Activated naive CD8-positive, alpha-beta T cell treated with anti-CD3 and anti-CD28 coated beads for 36 hours (primary cell): ENCODE data around the gene RFX3. TPM values are rescaled to one million over a fixed set of nuclear protein-coding genes. Genes with fewer than 3 reads are reported as not detected.

Source experiments
- DNase-seq: peaks from one replicate; pipeline ENCODE4 v3.0.0; 2021
- H3K27ac Mint-ChIP-seq: one replicate; pipeline ENCODE4 v1.8.0; 2022; ENCODE audit warnings: mild to moderate bottlenecking, moderate library complexity, mixed read lengths
- H3K27me3 Mint-ChIP-seq: one replicate; pipeline ENCODE4 v1.8.0; 2022; ENCODE audit warnings: mild to moderate bottlenecking, mixed read lengths
- H3K36me3 Mint-ChIP-seq: one replicate; pipeline ENCODE4 v1.8.0; 2021; ENCODE audit warnings: mild to moderate bottlenecking, mixed read lengths
- H3K4me1 Mint-ChIP-seq: one replicate; pipeline ENCODE4 v1.8.0; 2021; ENCODE audit warnings: mixed read lengths
- H3K4me3 Mint-ChIP-seq: one replicate; pipeline ENCODE4 v1.8.0; 2022; ENCODE audit warnings: mild to moderate bottlenecking, moderate library complexity, mixed read lengths
- H3K9me3 Mint-ChIP-seq: one replicate; pipeline ENCODE4 v1.8.0; 2022; ENCODE audit warnings: mixed read lengths
- total RNA-seq, 2 experiments: library from RNA; stranded (reverse); gene quantifications; one replicate each; pipeline ENCODE4 v1.2.3, GENCODE V29; 2021

RFX3 gene
- total RNA-seq, 2 experiments from 2014 or later: 10.1 to 10.4 TPM

GRCh38 chr9:3525096-3525835 lies 535 bp downstream of the RFX3 start:
- H3K9me3 Mint-ChIP-seq: peaks cover 4% of the 10 kb centered on the region
- H3K27ac Mint-ChIP-seq: peak overlapping the region; percentile 99
- peaks cover 37% of the 10 kb centered on the region for H3K4me1 Mint-ChIP-seq
- DNase-seq: no peak
- no peaks in the 10 kb centered on the region for H3K27me3 Mint-ChIP-seq
- peak overlapping the region; percentile 94 for H3K4me3 Mint-ChIP-seq
- peaks cover 9% of the 10 kb centered on the region for H3K36me3 Mint-ChIP-seq

- Mint-ChIP-seq H3K4me3 (peak overlapping the region; percentile 34), H3K4me1 (peaks cover 28% of the 10 kb centered on the region), H3K9me3 (no peaks in the 10 kb centered on the region), H3K36me3 (peaks cover 13% of the 10 kb centered on the region), H3K27ac (no peak overlapping the region), H3K27me3 (no peaks in the 10 kb centered on the region)
- no peak for DNase-seq
These were observed 3.8 kb downstream of the RFX3 start for GRCh38 chr9:3521966-3522365.

DNA sequence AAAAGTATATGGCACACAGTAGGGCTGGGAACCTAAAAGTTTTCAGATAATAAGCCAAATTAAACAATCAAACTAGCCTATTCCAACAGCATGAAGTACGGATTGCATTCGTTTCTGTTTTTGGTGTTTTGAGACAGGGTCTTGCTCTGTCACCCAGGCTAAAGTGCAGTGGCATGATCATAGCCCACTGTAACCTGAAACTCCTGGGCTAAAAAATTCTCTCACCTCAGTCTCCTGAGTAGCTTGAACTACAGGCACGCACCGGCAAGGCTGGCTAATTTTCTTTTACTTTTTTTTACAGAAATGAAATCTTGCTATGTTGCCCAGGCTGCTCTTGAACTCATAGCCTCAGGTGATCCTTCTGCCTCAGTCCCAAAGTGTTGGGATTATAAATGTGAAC lies 5.2 kb downstream of the RFX3 start:
- H3K27ac Mint-ChIP-seq: no peak overlapping the region
- H3K4me1 Mint-ChIP-seq: peaks cover 31% of the 10 kb centered on the region
- no peaks in the 10 kb centered on the region for H3K9me3 Mint-ChIP-seq
- H3K4me3 Mint-ChIP-seq: no peak overlapping the region
- H3K36me3 Mint-ChIP-seq: peaks cover 17% of the 10 kb centered on the region
- H3K27me3 Mint-ChIP-seq: no peaks in the 10 kb centered on the region
- no peak for DNase-seq

DNA sequence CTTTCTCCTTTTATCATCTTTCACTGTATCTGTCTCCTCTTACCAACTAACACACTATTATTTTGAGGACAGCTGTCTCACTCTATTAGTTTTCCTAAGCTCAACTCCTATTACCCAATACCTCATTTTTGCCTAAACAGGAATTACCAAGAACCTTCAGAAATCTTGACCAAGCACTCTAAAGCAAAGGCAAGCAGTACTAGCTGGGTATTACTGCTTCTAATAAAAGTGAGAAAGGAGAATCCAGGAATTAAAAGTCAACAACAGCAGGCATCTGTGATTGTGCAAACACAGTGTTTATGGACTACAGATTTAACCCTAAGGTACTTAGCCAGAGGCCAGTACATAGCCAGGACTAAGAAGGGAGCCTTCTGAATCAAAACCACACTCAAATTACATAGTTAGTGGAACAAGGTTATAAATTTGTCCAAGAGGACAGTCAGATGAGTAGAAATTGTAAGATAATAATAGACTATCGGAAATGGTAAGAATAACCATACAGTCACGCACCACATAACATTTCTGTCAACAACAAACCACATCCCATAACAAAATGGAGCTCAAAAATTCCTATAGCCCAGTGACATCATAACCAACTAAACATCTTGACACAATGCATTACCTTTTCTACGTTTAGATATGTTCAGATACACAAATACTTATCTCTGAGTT lies 8.3 kb downstream of the RFX3 start:
- no peak for DNase-seq
- H3K4me1 Mint-ChIP-seq: peaks cover 33% of the 10 kb centered on the region
- H3K4me3 Mint-ChIP-seq: no peak overlapping the region
- H3K27ac Mint-ChIP-seq: no peak overlapping the region
- no peaks in the 10 kb centered on the region for H3K27me3 Mint-ChIP-seq
- peaks cover 21% of the 10 kb centered on the region for H3K36me3 Mint-ChIP-seq
- no peaks in the 10 kb centered on the region for H3K9me3 Mint-ChIP-seq

DNA sequence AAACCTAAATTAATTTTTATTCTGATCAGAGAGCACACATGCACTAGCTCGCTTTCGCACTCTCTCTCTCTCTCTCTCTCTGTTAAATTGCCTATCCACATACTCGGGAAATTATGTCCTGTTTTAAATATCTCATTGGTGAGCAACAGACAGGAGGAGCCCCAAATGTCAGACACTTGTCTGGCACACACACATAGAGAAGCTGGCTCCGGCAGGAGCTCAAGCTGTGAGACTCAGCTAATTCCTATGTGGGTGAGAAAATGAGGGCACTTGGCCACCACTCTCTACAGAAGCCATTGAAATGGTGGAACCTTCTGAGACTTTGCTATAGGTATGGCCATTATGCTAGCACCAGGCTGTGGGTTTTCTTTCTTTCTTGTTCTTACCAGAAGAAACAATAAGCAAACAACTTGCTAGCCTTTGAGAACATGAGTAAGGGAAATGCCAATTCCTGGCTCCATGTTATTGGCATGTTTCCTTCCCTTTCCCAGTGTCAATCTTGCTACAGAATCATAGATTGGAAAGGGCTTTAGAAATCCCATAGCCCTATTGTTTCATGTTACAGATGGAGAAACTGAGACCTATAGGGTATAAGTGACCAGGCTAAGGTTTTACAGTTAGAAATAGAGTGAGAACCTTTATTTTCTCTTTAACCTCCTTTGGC lies 9.0 kb downstream of the RFX3 start:
- Mint-ChIP-seq H3K9me3 (no peaks in the 10 kb centered on the region), H3K4me3 (no peak overlapping the region), H3K4me1 (peaks cover 27% of the 10 kb centered on the region), H3K27me3 (no peaks in the 10 kb centered on the region), H3K36me3 (peaks cover 21% of the 10 kb centered on the region), H3K27ac (no peak overlapping the region)
- DNase-seq: no peak

DNA sequence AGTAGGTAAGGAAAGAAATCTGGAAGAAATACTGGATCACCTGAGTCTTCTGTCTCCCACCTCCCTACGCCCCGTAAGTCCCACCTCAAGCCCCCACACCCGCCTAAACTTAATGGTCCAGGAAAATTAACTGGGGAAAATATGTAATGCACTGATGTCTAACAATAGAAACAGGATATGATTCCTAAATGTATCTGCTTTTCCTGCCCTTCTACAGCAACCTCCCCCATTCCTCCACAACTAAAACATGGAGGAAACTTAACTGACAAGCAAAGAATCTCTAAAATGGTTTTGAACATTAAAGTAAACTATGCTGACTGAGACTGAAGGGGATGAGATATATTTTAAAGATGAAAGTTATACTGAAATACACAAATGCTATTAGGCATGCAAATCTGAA lies 10.4 kb downstream of the RFX3 start:
- no peaks in the 10 kb centered on the region for H3K27me3 Mint-ChIP-seq
- H3K9me3 Mint-ChIP-seq: no peaks in the 10 kb centered on the region
- H3K4me3 Mint-ChIP-seq: no peak overlapping the region
- peaks cover 25% of the 10 kb centered on the region for H3K36me3 Mint-ChIP-seq
- H3K27ac Mint-ChIP-seq: no peak overlapping the region
- DNase-seq: no peak
- H3K4me1 Mint-ChIP-seq: peaks cover 31% of the 10 kb centered on the region

DNA sequence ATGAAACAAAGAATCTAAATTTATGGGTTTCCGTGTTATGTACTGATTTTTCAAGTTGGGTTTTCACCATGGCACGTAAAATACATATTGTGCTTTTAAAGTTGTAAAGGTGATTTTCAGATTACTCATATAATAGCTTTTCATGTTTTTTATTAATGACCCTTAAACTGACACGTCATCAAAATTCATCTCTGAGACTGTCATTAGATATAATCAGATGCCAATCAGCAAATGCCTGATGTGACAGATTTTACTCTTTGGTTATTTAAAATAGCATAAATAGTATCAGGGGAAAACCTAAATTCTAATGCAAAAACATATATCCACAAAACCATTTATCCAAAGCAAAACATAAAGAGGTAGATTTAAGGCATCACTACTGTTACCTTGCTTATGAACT lies 11.0 kb downstream of the RFX3 start:
- H3K4me3 Mint-ChIP-seq: no peak overlapping the region
- H3K9me3 Mint-ChIP-seq: no peaks in the 10 kb centered on the region
- peaks cover 34% of the 10 kb centered on the region for H3K4me1 Mint-ChIP-seq
- no peak for DNase-seq
- no peaks in the 10 kb centered on the region for H3K27me3 Mint-ChIP-seq
- peaks cover 28% of the 10 kb centered on the region for H3K36me3 Mint-ChIP-seq
- no peak overlapping the region for H3K27ac Mint-ChIP-seq

DNA sequence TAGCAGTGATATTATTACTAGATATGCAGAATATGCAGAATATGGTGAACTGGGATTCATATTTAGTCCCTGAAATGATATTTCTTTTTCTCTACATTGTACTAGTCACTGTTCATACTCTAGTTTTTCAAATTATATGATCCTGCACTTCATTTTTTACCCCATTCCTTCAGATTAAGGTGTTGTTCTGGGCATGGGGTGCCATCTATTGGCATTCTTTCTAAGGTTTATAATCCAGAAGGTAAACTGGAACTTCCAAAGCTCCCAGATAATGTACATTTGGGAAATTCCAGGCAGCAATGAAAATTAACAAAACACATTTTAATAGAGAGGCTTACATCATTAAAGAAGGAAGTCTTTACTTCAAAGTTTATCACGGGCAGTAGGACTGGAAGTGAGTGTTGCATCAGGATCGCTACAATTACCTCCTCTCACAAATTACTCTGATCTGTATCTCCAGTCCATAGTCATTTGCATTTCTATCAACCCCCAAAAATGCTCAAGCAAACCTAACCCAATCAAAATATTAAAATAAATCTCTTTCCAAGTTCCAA lies 12.5 kb downstream of the RFX3 start:
- peaks cover 42% of the 10 kb centered on the region for H3K4me1 Mint-ChIP-seq
- H3K36me3 Mint-ChIP-seq: peaks cover 31% of the 10 kb centered on the region
- no peaks in the 10 kb centered on the region for H3K27me3 Mint-ChIP-seq

DNA sequence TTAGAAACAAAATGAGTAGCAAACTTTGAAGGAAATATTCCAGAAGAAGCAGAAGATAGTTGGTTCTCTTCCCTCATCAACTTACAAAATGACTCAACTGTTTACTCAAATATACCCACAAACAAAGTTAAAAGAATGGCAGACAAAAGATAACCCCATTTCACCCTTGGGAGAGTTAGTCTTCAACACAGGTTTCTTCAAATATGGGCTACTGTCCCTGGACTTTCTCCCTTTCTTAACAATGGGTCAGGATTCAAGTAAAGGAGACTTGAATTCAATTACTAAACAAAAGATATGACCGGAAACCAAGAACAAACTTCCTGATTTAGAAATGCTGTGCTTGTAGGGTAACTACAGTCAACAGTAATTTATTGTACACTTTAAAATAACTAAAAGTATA lies 14.2 kb downstream of the RFX3 start:
- Mint-ChIP-seq H3K36me3 (peaks cover 22% of the 10 kb centered on the region), H3K27me3 (no peaks in the 10 kb centered on the region), H3K9me3 (no peaks in the 10 kb centered on the region), H3K4me3 (no peak overlapping the region), H3K27ac (no peak overlapping the region), H3K4me1 (peaks cover 51% of the 10 kb centered on the region)
- DNase-seq: no peak

More for the DNA sequence above, 12.5 kb downstream of the RFX3 start:
- DNase-seq: no peak
- Mint-ChIP-seq H3K4me3 (no peak overlapping the region), H3K9me3 (no peaks in the 10 kb centered on the region), H3K27ac (no peak overlapping the region)

- Mint-ChIP-seq H3K4me1 (peaks cover 51% of the 10 kb centered on the region), H3K27me3 (no peaks in the 10 kb centered on the region)
- no peak for DNase-seq
These were observed 15.0 kb downstream of the RFX3 start for GRCh38 chr9:3510796-3511195.

DNA sequence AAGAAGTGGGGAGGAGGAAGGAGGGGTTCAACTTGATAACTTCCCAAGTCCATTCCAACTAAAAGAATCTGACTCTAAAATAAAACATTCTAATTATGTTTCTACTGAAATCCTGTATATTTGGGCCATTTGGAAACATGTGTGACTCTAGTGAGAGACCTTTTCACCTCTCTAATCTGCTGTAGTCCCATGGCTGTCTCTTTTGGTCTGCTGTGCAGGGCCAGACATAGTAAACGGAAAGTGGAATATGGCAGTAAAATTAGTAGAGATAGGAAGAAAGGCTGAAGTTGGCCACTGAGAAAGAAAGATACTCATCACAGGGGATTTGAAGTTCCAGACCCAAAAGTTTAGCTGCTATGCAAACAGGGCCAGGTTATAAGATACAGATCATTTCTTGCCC lies 15.9 kb downstream of the RFX3 start:
- H3K36me3 Mint-ChIP-seq: peaks cover 25% of the 10 kb centered on the region
- peak overlapping the region; percentile 39 for H3K27ac Mint-ChIP-seq
- H3K9me3 Mint-ChIP-seq: peaks cover 1% of the 10 kb centered on the region
- no peak for DNase-seq
- H3K4me3 Mint-ChIP-seq: no peak overlapping the region
- H3K4me1 Mint-ChIP-seq: peaks cover 50% of the 10 kb centered on the region
- H3K27me3 Mint-ChIP-seq: no peaks in the 10 kb centered on the region

More at GRCh38 chr9:3510796-3511195, 15.0 kb downstream of the RFX3 start:
- Mint-ChIP-seq H3K27ac (no peak overlapping the region), H3K36me3 (peaks cover 23% of the 10 kb centered on the region), H3K4me3 (no peak overlapping the region), H3K9me3 (no peaks in the 10 kb centered on the region)

DNA sequence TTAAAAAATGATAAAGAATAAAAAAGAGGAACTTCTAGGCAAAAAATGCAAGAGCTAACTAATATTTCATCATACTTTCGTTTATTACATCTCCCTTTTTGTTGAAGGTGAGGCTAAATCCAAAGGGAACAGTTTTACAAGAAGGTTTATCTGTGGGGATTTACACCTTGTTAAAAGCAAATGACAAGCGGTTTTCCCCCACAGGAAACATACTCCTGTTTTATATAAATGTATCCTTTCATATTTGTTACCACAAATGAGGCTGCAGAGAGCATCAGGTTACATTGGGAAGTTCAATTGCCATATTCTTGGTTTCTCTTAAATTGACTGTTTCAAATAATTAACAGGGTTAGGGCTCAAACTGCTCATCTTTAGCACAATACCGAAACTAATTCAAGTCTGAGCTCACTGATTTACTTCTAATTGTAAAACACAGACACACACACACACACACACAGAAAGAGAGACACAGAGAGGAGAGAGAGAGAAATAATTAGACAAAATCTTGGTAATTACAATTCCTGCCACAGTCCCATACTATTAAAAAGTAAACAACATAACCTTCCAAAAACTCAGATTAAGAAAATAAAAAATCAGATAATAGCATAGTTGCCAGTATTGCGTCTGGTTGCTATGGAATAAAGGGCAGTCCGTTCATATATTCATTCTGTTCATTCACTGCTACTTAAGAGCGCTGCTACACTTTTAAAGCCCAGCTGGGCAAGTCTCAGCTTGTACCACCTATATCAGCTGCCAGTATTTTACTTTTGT lies 17.1 kb downstream of the RFX3 start:
- peak overlapping the region; percentile 67 for H3K4me3 Mint-ChIP-seq

GRCh38 chr9:3508078-3508431 lies 17.7 kb downstream of the RFX3 start:
- Mint-ChIP-seq H3K27me3 (no peaks in the 10 kb centered on the region), H3K27ac (peak overlapping the region; percentile 86), H3K36me3 (peaks cover 25% of the 10 kb centered on the region), H3K4me1 (peaks cover 44% of the 10 kb centered on the region), H3K9me3 (peaks cover 1% of the 10 kb centered on the region), H3K4me3 (peak overlapping the region; percentile 67)
- no peak for DNase-seq

More for the DNA sequence above, 17.1 kb downstream of the RFX3 start:
- Mint-ChIP-seq H3K27ac (peak overlapping the region; percentile 86), H3K4me1 (peaks cover 48% of the 10 kb centered on the region), H3K36me3 (peaks cover 25% of the 10 kb centered on the region), H3K9me3 (peaks cover 1% of the 10 kb centered on the region), H3K27me3 (no peaks in the 10 kb centered on the region)
- no peak for DNase-seq

DNA sequence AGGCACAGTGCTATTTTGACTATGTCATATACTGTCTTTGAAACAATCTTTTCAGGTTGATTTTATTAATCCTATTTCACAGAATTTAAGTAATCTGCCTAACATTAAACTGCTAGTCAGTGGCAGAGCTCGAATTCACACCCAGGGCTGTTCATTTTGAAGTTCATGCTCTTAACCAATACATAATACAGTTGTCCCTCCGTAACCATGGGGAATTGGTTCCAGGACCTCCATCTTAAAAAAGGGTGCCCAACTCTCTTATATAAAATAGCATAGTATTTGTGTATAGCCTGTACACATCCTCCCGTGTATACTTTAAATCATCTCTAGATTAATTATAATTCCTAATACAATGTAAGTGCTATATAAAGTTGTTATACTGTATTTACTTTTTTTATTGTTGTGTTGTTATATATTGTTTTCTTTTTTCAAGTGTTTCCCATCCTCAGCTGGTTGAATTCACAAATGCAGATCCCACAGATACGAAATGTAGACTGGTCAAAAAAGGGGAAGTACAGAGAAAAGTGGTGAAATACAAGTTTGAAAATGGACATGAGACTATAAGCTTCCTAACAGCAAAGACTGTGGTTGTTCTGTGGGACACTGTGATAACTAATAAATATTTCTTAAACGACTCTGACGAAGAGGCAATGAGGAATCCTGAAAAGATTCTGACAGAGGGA lies 18.3 kb downstream of the RFX3 start:
- no peak overlapping the region for H3K4me3 Mint-ChIP-seq

More for the DNA sequence above, 18.3 kb downstream of the RFX3 start:
- Mint-ChIP-seq H3K27me3 (no peaks in the 10 kb centered on the region), H3K9me3 (peaks cover 1% of the 10 kb centered on the region), H3K27ac (peak overlapping the region; percentile 86), H3K4me1 (peaks cover 45% of the 10 kb centered on the region), H3K36me3 (peaks cover 27% of the 10 kb centered on the region)
- no peak for DNase-seq
